CD4-positive, alpha-beta T cell treated with Interleukin-12 subunit alpha and Interleukin-12 subunit beta, for 1 hour (primary cell): ENCODE data around the gene PARP6.
A peak's percentile ranks its signal among the peaks of the same experiment; 100 is the strongest.

Experiments used
- DNase-seq: peaks from one replicate; pipeline ENCODE4 v3.0.0-alpha.2; 2020

The PARP6 gene, protein sequence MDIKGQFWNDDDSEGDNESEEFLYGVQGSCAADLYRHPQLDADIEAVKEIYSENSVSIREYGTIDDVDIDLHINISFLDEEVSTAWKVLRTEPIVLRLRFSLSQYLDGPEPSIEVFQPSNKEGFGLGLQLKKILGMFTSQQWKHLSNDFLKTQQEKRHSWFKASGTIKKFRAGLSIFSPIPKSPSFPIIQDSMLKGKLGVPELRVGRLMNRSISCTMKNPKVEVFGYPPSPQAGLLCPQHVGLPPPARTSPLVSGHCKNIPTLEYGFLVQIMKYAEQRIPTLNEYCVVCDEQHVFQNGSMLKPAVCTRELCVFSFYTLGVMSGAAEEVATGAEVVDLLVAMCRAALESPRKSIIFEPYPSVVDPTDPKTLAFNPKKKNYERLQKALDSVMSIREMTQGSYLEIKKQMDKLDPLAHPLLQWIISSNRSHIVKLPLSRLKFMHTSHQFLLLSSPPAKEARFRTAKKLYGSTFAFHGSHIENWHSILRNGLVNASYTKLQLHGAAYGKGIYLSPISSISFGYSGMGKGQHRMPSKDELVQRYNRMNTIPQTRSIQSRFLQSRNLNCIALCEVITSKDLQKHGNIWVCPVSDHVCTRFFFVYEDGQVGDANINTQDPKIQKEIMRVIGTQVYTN

DNA sequence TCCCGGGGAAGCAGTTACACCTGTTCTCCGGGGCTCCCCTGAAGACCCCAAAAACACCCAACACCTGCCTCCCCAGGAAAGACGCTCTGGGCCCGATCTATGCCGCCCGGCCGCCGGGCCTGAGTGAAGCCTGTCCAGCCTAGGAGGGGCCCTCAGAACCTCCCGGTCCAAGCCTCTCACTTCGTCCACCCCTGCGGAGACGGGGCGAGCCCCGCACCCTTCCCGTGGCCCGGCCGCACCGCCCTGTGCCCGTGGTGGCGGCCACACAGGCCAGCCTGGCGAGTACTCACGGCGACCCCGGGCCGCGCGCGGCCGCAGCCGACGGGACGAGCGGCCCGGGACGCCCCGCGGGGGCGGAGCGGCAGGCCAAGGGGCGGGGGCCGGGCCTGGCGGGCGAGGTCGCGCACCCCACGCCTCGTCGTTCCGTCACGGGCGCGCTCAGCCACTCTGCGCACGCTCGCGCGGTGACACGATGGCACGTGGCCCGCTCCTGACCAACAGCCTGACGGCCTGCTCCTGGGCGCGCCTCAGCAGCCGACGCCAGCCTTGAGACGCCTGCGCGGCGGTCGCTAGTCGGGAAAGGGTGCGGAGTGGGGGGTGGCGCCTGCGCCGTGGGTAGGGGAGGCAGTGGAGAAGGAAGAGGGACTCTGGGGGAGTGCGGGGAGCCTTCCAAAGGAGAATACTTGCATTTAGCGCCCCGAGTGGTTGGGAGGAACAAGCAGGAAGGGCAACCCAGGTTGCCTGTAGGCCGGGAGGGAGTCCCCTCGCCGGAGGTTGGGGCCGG is at the start of gene PARP6:
Gene PARP6, minus strand, starts transcription at position 342 of the 784 bp plus-strand sequence. CDS start 5,077 bp downstream, outside the sequence.
- peak; percentile 99 for DNase-seq

DNA sequence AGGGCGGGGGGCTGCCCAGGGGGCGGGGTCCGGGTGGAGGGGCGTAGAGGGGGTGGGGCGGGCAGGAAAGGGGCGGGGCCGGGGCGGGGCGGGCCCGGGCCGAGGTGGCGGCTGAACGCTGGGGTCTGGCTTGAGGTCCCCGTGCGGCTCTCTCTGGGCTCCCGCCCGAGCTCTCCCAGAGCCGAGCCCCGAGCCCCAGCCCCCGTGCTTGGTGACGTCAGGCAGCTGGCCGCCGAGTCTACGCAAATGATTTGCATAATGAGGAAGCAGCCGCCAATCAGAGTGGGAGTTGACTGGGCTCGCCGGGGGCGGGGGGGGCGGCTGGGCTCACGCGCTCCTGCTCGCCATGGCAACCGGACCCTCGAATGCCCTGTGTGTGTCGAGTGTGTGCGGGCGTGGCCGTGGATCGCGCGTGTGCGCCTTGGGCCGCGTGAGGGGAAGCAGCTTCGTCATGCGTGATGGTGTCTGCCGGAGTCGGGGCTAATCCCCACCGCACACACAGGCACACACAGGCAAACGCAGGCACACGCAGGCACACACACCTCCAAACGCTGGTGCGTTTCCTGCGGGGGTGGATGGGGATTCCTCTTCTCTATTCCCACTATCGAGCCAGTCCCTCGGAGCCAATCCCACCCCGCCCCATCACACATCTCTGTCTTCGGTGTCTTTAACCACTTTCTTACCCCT is 47.8 kb upstream of the PARP6 start, which contains the start of gene CELF6:
Gene CELF6, minus strand, starts transcription at position 173 of the 687 bp plus-strand sequence. CDS start 283 bp downstream, outside the sequence.
- peak; percentile 86 for DNase-seq

GRCh38 chr15:72319360-72319984 is 47.1 kb upstream of the PARP6 start:
- peak; percentile 53 for DNase-seq

DNA sequence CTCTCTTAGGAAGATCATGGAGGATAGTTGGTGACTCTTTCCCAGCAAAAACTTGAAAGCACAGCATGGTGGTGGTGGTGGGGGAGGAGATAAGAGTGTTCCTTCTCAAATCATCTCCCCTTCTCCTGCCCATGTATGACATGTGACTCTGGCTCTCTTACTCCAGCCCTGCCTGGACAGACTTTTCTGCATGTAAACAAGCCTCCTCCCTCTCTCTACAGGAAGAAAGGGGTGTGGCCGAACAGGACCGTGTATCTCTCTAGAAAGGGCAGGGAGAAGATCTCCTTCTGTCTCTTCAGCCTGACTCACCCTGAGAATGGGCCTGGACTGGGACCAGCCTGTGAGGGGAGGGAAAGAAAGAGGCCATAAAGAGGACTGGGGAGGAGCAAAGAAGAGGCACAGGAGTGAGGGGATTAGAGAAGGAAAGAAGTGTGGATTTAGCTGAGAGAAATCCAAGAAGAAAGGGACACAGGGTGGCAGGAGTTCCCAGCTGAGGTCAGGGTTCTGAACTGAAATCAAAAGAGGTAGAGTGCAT is 46.1 kb upstream of the PARP6 start:
- DNase-seq = no peak

- no peak for DNase-seq
Observed at GRCh38 chr15:72315706-72316370, 43.5 kb upstream of the PARP6 start.

- DNase-seq = no peak
Observed at GRCh38 chr15:72313881-72314280, 41.5 kb upstream of the PARP6 start.

GRCh38 chr15:72313448-72313840 is 41.1 kb upstream of the PARP6 start:
- DNase-seq = no peak

- DNase-seq = peak; percentile 70
Observed at GRCh38 chr15:72312605-72313447, 40.5 kb upstream of the PARP6 start.

DNA sequence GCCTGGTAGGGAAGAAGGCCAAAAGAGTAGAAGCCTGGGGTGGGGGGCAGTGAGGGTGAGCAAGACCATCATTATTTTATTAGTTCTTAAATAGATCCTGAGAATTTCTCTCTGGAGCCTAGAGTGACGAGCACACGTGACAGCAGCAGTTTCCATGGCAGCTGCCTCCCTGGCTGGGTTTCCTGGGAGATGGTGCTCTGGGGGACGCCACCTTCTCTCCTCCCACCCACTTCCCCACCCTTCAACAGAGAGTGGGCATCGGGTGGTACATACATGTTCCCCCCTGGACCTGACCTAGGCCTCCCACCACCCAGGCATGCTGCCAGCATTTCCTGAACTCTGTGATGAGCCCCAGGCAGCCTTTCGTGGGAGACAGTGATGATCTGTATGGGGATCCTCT is 34.7 kb upstream of the PARP6 start:
- no peak for DNase-seq

DNA sequence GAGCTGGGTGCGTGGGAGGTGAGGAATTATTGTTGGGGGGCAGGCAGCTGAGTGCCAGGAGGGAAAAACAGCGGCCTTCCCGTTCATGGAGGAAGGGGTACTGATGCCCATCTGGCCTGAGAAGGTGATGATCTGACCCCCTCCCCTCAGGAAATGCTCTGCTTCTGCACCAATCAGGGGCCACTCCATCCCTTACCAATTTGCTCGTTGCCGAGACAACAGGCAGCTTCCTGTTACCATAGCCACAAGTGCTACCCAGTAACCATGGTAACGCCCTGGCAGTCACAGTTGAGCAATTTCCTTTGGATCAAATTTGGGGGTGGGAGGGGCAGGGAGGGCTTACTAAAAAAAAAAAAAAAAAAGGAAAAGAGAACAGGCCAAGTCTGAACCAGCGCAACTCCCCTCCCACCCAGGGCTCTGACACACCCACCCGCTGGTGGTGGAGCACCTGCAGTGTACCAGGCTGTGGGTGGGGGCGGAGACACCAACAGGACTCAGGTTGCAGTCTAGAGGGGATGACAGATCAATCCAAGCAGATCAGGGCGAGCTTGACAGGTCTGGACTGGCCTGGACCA is 33.9 kb upstream of the PARP6 start:
- DNase-seq = peak; percentile 78

DNA sequence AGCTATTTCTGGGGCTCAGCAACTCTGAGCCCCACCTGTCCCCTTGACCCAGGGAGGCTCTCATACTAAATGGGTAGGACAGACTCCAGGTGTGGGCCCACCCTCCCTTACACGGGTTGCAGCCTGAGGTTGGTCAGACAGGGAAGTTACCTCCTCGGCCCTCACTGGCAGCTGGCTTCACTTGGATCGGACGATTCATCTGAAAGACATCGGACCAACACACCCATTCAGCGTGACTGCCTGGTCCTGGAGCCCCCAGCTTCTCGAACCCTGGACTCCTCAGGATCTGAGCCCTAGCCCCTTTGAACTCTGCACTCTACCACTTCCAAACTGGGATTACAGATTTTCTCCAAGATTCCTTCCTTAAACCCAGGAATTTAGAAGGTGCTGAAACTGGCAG is 32.2 kb upstream of the PARP6 start:
- no peak for DNase-seq

DNA sequence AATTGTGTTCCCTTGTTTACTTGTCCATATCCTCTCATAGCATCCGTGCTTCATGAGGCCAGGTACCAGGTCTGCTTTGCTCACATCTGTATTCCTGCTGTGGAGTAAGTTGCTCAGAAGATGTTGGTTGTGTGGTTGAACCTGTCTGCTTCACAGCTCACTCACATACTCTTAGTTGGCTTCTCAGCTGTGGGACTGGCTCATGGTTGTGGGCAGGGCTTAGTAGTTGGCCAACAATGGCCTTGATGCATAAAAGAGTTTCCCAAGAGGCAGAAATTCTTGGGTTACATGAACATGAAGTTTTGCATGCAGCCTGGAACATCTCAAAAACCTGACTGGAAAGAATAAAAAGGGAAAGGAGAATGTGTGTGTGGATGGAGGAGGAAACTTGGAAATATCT is 30.6 kb upstream of the PARP6 start:
- no peak for DNase-seq

DNA sequence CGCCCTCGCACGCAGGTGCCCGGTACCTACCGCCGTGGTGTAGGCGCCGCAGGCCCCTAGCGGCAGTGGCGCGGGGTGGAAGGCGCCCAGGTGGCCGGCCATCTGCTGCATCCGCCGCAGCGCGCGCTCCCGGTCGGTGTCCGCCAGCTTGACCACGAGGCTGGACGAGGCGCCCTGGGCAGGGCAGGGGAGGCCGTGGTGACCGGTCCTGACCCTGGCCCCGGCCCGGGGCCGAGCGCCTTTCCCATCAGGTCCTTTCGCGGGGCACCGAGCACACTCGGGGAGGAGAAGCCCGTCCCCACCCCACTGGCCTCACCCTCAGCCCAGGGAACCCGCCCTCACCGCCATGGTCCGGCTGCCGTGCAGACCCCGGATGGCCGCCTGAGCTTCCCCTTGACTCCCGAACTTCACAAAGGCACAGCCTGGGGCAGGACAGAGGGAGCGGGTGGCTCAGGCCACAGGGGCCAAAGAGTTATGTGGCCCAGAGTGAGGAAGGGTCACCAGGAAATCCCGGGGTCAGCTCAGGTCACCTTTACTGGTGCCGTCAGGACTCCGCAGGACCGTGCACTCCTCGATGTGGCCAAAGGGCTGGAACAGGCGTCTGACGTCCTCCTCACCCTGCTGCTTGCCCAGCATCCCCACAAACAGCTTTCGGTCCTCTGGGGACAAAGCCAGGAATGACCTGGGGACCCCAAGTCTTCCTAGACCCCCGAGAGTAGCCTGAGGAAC is 17.4 kb upstream of the PARP6 start:
- no peak for DNase-seq

DNA sequence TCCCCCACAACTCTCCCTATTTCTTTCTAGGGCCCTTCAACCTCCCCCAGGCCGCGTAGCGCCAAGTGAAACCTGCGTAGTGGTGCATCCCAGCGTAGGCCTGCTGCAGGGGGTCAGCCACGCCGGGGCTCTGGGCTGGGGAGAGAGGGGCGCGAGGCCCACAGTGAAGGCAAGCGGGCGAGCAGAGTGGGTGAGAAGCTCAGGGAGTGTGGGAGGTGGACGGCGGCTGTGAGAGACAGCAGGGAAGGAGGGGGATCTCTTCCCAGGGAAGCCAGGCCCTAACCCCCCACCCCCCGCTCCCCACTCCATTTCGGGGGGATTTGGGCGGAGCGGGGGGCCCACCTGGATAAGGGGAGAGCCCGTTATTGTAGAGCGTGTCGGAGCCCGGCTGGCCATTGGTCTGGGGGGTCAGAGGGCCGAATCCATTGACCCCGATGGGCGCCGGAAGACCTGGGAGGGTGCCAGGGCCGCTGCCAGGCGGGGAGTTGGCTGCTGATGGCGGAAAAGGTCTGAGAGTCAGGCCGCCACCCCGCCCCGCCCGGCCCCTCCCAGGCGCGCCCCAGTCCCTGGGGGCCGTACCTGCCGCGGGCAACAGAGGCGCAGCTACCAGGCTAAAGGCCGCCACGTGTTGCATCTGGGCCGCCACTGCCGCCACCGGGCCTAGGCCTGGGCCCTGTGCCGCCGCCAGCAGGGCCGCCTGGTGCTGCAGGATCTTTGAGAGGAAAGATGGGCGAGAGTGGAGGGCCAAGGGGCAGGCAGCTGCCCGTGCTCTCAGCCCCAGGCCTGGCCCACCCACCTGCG is 16.6 kb upstream of the PARP6 start:
- DNase-seq = no peak

GRCh38 chr15:72285927-72286516 is 13.7 kb upstream of the PARP6 start:
- peak; percentile 49 for DNase-seq

DNA sequence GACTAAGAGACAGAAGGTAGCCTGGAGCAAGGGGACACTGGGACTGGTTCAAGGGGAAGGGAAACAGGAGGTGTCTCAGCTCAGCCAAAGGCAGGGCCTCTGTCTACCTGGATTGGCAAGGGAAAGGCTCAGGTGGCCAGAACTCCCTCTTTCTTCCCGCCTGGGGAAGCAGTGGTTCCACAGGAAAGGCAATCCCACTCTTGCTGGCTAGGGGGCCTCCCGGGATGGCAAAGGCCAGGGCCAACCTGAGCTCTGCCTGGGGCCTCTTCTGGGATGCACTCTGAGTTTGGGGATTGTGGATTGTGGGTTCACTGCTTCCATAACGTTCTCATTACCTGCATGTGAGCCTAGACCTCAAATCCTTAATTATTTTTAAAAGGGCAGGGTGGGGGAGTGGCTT is 13.0 kb upstream of the PARP6 start:
- no peak for DNase-seq

- DNase-seq = no peak
Observed at GRCh38 chr15:72284781-72285180, 12.4 kb upstream of the PARP6 start.

DNA sequence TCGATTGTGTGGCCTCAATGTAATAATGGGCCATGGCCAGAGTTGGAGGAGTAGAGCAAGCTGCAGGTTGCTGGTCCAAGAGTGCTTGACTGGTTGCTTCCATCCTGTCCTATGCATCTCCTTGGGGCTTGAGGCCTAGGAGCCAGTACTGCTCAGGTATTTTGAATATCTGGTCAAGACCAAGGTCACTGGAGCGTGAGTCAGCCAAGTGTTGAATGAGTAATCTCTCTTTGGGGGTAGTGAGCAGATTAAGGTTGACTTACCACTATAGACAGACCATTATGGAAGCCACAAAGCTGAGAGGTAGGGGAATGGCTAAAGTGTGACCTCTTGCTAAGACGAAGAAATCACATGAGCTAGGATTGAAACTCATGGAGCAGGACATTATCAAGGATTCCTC is 9.4 kb upstream of the PARP6 start:
- no peak for DNase-seq
